Muscle layer of colon (tissue), 2 donors: Measurements from ENCODE around the gene RTN4R.
"Not testable (repeated sequence)": the region's sequence is repeated elsewhere in the genome, so short reads cannot be mapped to it uniquely, and the experiment has no call there.

Experiments used
- H3K27ac ChIP-seq: one replicate; pipeline ENCODE4 v1.7.0; 2013; ENCODE audit warnings: low read depth, mild to moderate bottlenecking, low read length, moderate library complexity
- H3K27me3 ChIP-seq, 2 donors: one replicate each; pipeline ENCODE4 v1.7.0; 2013; ENCODE audit warnings: low read length in 2 of 2, mild to moderate bottlenecking in 2 of 2; ENCODE audit not compliant: insufficient read depth in 2 of 2, control insufficient read depth in 1 of 2
- H3K36me3 ChIP-seq: one replicate; pipeline ENCODE4 v1.7.0; 2013; ENCODE audit warnings: mild to moderate bottlenecking, low read length; ENCODE audit not compliant: insufficient read depth
- H3K4me1 ChIP-seq: one replicate; pipeline ENCODE4 v1.7.0; 2013; ENCODE audit warnings: mild to moderate bottlenecking, low read length; ENCODE audit not compliant: insufficient read depth
- H3K4me3 ChIP-seq, 2 donors: one replicate each; pipeline ENCODE4 v1.7.0; 2013; ENCODE audit warnings: low read length in 2 of 2, low read depth in 1 of 2, mild to moderate bottlenecking in 1 of 2, moderate library complexity in 1 of 2
- H3K9ac ChIP-seq: one replicate; pipeline ENCODE4 v1.7.0; 2013; ENCODE audit warnings: low read length
- H3K9me3 ChIP-seq: one replicate; pipeline ENCODE4 v1.7.0; 2013; ENCODE audit warnings: mild to moderate bottlenecking, low read length
- donor health status: abdominal sarcoma.
- donor health status: Adenocarcinoma of cecum.

The RTN4R gene

GRCh38 chr22:20311249-20312062 lies 43.3 kb upstream of the RTN4R start:
- H3K27me3 ChIP-seq, H3K27ac ChIP-seq, H3K36me3 ChIP-seq, H3K4me1 ChIP-seq, H3K4me3 ChIP-seq, H3K9ac ChIP-seq, H3K9me3 ChIP-seq: not testable (repeated sequence)

DNA sequence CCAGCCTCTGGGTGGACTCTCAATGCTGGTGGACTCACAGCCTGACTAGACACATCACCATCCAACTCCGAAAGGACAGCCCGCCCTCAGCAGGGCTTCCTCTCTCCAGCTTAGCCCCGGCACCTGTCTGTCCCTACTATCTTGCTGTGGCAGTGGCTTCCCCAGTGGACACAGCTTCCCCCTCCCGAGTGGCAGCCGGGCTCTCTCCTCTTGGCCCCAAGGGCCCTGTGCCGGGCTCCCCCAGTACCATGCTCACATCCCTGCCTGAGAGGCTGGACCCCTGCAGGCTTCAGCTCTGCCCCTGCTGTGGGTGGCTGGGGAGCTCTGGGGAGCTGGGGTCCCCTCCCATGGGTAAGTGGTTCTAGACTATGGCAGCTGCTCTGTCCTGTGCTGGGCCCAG lies 42.7 kb upstream of the RTN4R start:
- not testable (repeated sequence) for H3K27me3 ChIP-seq, H3K9me3 ChIP-seq, H3K4me1 ChIP-seq, H3K36me3 ChIP-seq, H3K9ac ChIP-seq, H3K4me3 ChIP-seq, H3K27ac ChIP-seq

DNA sequence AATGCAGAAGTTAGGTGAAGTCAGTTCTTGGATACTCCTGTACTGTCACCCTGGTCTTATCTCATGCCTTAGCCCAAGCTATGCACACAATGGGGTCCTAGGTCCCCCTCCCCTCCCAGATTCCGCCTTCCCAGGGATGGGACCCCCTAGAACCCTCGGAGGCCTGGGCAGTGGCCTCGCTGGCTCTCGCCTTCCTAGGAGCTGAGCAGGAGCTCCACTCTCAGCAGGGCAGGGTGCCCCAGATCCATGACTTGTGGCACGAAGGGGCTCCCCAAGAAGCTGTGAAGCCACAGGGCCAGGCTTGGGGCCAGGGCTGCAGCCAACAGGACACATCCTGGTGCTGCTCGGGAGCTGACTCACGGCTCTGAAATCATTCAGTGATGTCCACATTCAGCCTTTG lies 42.1 kb upstream of the RTN4R start:
- H3K27ac ChIP-seq, H3K9ac ChIP-seq, H3K4me1 ChIP-seq, H3K27me3 ChIP-seq, H3K4me3 ChIP-seq, H3K36me3 ChIP-seq, H3K9me3 ChIP-seq: not testable (repeated sequence)

- H3K9ac ChIP-seq, H3K4me3 ChIP-seq, H3K27ac ChIP-seq, H3K36me3 ChIP-seq, H3K4me1 ChIP-seq, H3K27me3 ChIP-seq, H3K9me3 ChIP-seq: not testable (repeated sequence)
These were observed 40.9 kb upstream of the RTN4R start for GRCh38 chr22:20308806-20309650.

DNA sequence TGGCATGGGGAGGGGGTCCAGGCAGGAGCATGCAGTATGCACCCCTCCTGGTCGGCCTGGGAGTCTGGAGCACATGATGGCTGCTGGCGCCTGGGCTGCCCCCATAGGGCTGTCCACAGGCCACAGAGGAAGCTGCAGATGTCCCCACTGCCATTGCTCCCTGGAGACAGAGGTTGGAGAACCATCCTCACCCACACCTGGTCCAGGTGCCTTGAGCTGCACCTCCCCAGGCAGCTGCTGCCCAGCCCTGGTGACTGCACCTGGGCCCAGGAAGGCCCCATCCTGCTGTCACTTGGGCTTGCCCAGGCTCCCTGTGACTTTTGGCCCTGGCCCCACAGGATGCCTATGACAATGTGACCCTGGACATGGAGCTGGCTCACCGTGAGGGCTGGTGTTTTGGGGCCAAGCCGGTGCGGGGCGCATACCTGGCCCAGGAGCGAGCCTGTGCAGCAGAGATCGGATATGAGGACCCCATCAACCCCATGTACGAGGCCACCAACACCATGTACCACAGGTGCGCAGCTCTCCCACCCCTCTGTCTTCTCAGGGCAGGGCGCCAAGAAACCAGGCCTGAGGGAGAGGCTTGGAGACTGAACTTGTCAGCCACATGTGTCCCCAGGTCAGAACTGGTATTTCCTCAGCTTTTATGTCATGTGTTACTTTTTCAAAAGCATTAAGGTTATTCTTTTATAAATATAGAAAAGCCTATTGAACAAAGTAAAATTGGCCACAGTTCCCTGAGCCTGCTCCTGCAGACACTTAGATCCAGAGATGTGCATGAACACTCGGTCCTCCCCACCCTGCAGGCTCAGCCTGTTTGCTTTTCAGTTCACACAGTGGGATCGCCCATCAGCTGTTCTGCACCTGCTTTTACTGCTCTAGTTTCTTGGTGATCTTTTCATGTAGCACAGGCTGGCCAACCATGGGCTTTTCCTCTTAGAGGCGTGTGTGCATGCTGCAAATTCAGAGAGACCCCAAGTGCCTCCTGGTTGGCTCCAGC lies 39.6 kb upstream of the RTN4R start:
- H3K9ac ChIP-seq, H3K4me1 ChIP-seq, H3K4me3 ChIP-seq, H3K27me3 ChIP-seq, H3K36me3 ChIP-seq, H3K9me3 ChIP-seq, H3K27ac ChIP-seq: not testable (repeated sequence)

GRCh38 chr22:20306646-20307447 lies 38.7 kb upstream of the RTN4R start:
- H3K27ac ChIP-seq, H3K4me1 ChIP-seq, H3K4me3 ChIP-seq, H3K9ac ChIP-seq, H3K36me3 ChIP-seq, H3K27me3 ChIP-seq, H3K9me3 ChIP-seq: not testable (repeated sequence)

DNA sequence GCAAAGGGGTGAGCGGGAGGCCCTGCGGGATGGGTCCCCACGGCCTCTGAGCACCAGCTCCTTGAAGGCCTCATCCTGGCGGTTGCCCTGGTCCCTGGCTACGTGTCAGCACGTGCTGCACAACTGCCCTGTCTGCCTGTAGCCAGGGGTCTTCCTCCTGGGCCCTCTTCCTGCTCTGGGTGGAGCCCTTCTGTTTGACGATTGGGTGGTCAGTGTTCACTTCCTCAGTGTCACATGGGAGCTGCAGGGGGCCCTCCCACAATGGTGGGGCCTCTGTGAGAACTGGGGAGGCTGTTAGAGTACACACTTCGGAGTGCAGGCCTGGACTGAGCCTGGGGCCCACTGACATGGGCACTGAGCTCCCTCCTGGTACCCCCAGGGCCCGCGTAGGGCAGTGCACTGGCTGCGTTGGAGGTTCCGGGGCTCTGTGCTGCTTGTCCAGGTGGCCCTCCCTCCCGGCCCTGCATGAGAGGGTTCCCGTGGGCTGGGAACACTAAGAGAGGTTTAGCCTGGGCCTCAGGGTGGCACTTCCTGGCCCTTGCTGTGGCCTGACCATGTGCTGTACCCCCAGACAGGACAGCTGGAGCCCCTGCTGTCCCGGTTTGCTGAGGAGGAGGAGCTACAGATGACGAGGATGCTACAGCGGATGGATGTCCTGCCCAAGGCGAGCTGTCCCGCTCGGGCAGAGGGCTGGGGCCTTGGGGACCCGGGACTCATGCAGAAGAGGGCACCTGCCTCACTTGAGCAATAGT lies 38.0 kb upstream of the RTN4R start:
- no peaks in the 10 kb centered on the region for H3K9me3 ChIP-seq

DNA sequence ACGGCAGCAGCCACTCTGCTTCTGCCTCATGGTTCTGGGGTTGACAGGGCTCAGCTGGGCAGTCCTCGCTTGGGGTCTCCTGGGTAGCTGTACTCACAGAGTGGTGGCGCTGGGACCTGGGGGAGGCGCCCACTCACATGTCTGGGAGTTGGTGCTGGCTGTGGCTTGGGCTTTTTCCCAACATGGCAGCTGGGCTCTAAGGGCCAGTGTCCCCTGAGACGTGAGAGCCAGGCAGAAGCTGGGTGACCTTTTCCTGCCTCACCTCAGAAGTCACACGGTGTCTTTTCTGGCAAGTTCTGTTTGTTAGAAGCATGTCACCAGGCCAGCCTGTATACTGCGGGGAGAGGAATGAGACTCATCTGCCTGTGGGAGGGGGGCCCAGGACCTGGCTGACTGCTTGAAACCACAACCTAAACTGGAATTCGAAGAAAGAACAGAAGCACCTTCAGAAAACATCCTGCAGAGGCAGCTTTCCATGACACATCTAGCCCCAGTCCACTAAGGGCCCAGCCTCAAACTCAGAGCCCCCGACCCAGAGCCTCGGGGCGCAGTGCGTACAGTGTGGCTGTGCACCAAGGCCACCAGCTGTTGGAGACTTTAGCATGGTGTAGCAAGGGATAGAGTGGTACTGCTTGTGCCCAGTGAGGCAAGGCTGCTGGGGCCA lies 37.2 kb upstream of the RTN4R start:
- H3K4me1 ChIP-seq, H3K27ac ChIP-seq, H3K27me3 ChIP-seq, H3K36me3 ChIP-seq, H3K9me3 ChIP-seq, H3K4me3 ChIP-seq, H3K9ac ChIP-seq: not testable (repeated sequence)

More for the DNA sequence above, 38.0 kb upstream of the RTN4R start:
- Histone ChIP-seq H3K4me3 (no peak overlapping the region), H3K9ac (no peak overlapping the region), H3K27ac (no peak overlapping the region), H3K4me1 (no peaks in the 10 kb centered on the region), H3K27me3 (no peaks in the 10 kb centered on the region), H3K36me3 (no peaks in the 10 kb centered on the region)

DNA sequence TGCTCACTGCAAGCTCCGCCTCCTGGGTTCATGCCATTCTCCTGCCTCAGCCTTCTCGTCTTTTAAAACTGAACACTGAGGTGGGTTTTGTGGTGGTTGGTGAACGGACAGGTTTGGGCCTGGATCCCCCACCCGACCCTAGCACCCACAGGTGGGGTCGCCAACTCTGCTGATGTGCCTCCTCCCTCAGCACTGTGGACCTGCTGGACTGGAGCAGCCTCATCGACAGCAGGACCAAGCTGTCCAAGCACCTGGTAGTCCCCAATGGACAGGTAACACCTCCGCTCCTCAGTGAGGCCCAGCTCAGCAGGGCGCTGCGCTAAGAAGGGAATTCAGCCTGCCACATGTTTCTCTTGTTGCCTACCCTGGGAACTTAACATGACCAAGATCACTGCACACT lies 36.5 kb upstream of the RTN4R start:
- Histone ChIP-seq H3K27me3 (no peaks in the 10 kb centered on the region), H3K4me1 (peaks cover 4% of the 10 kb centered on the region), H3K27ac (no peak overlapping the region), H3K36me3 (no peaks in the 10 kb centered on the region), H3K9me3 (no peaks in the 10 kb centered on the region), H3K9ac (no peak overlapping the region), H3K4me3 (no peak overlapping the region)

GRCh38 chr22:20303229-20303534 lies 35.1 kb upstream of the RTN4R start:
- not testable (repeated sequence) for H3K27ac ChIP-seq, H3K27me3 ChIP-seq, H3K9me3 ChIP-seq, H3K36me3 ChIP-seq, H3K9ac ChIP-seq, H3K4me1 ChIP-seq, H3K4me3 ChIP-seq
